ENCODE results near the gene CCNB1IP1.

The CCNB1IP1 gene, protein sequence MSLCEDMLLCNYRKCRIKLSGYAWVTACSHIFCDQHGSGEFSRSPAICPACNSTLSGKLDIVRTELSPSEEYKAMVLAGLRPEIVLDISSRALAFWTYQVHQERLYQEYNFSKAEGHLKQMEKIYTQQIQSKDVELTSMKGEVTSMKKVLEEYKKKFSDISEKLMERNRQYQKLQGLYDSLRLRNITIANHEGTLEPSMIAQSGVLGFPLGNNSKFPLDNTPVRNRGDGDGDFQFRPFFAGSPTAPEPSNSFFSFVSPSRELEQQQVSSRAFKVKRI

DNA sequence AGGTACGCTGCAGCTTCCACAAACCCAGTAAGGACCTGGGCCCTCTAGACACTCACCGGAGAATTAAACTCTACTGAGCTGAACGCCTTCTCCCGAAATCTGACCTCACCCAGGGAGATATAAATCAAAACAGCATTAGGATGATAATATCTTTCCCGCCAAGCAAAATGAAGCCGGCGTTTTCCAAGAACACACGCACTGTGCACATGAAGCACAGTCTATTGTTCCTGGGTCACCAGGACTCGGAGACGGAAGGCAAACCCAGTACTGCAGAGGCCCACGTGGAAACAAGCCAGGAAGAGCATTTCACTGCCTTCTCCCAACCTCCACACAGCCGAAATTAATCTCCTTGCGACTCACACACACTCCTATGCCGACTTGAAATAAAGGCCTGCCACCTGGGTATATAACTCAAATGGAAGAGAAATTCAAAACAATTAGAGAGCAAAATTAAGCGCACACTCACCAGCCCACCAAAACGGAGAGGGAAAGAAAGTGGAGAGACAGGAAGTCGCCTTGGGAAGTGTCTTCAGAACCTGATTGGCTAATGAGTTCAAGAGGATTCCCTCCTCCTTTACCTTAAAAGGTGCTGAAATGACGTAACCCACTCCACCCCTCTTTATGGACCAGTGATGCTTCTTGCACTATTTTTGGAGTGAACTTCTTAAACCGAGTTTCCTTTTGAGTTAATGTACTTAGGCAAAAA, at the start of gene CCNB1IP1:
Gene CCNB1IP1 (minus strand): TSS at position 492 of the 706 bp plus-strand sequence. CDS start 16,756 bp downstream, outside the sequence.
- Histone ChIP-seq H3K27me3 (ENCODE audit: insufficient read depth, poor library complexity, severe bottlenecking) (no peaks in the 10 kb centered on the region), H3K4me3 (ENCODE audit: severe bottlenecking) (peak within 1 kb of the TSS; percentile 52), H3K9me3 (ENCODE audit: severe bottlenecking) (no peaks in the 10 kb centered on the region), H3K36me3 (ENCODE audit: low read depth) (peaks cover 35% of the 10 kb centered on the region), H3K27ac (ENCODE audit: poor library complexity, severe bottlenecking) (peak within 1 kb of the TSS; percentile 67), H3K4me1 (ENCODE audit: insufficient read depth, poor library complexity, severe bottlenecking) (peaks cover 31% of the 10 kb centered on the region)
- no peak for TF ChIP-seq CTCF (IDR thresholded peaks at IDR 0.05; ENCODE audit: poor library complexity, severe bottlenecking)
- no peak for DNase-seq (ENCODE audit: low spot score)
- peak; percentile 97 for ATAC-seq (ENCODE audit: low read depth)

- H3K4me3 ChIP-seq (ENCODE audit: severe bottlenecking), result no peak overlapping the region
- H3K36me3 ChIP-seq (ENCODE audit: low read depth), result peaks cover 94% of the 10 kb centered on the region
- ATAC-seq (ENCODE audit: low read depth) (no peak), DNase-seq (ENCODE audit: low spot score) (no peak)
- no peak for TF ChIP-seq CTCF (IDR thresholded peaks at IDR 0.05; ENCODE audit: poor library complexity, severe bottlenecking)
- H3K27ac ChIP-seq (ENCODE audit: poor library complexity, severe bottlenecking), result no peak overlapping the region
- H3K4me1 ChIP-seq (ENCODE audit: insufficient read depth, poor library complexity, severe bottlenecking), result no peaks in the 10 kb centered on the region
- no peaks in the 10 kb centered on the region for H3K27me3 ChIP-seq (ENCODE audit: insufficient read depth, poor library complexity, severe bottlenecking)
- no peaks in the 10 kb centered on the region for H3K9me3 ChIP-seq (ENCODE audit: severe bottlenecking)
These were observed 49.4 kb upstream of the CCNB1IP1 start for GRCh38 chr14:20382526-20382925.

DNA sequence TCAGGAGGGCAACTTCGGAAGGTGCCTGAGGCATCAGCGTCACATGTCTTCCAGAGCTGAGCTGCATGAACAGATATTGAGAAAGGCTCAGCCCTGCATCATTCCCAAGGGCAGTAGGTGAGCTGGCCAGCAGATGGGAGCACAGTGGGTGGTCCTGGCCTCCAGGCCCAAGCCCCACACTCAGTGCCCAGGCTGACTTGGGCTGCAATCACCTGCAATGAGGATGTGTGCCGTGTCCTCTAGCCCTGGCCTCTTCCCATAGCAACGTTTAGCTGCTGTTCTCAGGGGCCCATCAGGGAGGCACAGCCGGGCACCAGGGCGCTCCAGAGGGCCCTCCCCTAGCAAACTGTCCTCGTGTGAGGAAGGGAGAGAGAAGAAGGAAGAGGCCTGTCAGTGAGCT, 48.3 kb upstream of the CCNB1IP1 start:
- Histone ChIP-seq H3K27ac (ENCODE audit: poor library complexity, severe bottlenecking) (no peak overlapping the region), H3K4me1 (ENCODE audit: insufficient read depth, poor library complexity, severe bottlenecking) (no peaks in the 10 kb centered on the region), H3K9me3 (ENCODE audit: severe bottlenecking) (no peaks in the 10 kb centered on the region), H3K36me3 (ENCODE audit: low read depth) (peaks cover 100% of the 10 kb centered on the region), H3K27me3 (ENCODE audit: insufficient read depth, poor library complexity, severe bottlenecking) (no peaks in the 10 kb centered on the region), H3K4me3 (ENCODE audit: severe bottlenecking) (no peak overlapping the region)
- no peak for ATAC-seq (ENCODE audit: low read depth)
- DNase-seq (ENCODE audit: low spot score), result no peak
- TF ChIP-seq CTCF (IDR thresholded peaks at IDR 0.05; ENCODE audit: poor library complexity, severe bottlenecking), result no peak

GRCh38 chr14:20380681-20381080, 47.6 kb upstream of the CCNB1IP1 start:
- no peaks in the 10 kb centered on the region for H3K27me3 ChIP-seq (ENCODE audit: insufficient read depth, poor library complexity, severe bottlenecking)
- TF ChIP-seq CTCF (IDR thresholded peaks at IDR 0.05; ENCODE audit: poor library complexity, severe bottlenecking), result no peak
- H3K9me3 ChIP-seq (ENCODE audit: severe bottlenecking), result no peaks in the 10 kb centered on the region
- no peaks in the 10 kb centered on the region for H3K4me1 ChIP-seq (ENCODE audit: insufficient read depth, poor library complexity, severe bottlenecking)
- ATAC-seq (ENCODE audit: low read depth) (no peak), DNase-seq (ENCODE audit: low spot score) (no peak)
- H3K36me3 ChIP-seq (ENCODE audit: low read depth), result peaks cover 98% of the 10 kb centered on the region
- H3K4me3 ChIP-seq (ENCODE audit: severe bottlenecking), result no peak overlapping the region
- no peak overlapping the region for H3K27ac ChIP-seq (ENCODE audit: poor library complexity, severe bottlenecking)

- peaks cover 98% of the 10 kb centered on the region for H3K36me3 ChIP-seq (ENCODE audit: low read depth)
- DNase-seq (ENCODE audit: low spot score), result no peak
- no peaks in the 10 kb centered on the region for H3K4me1 ChIP-seq (ENCODE audit: insufficient read depth, poor library complexity, severe bottlenecking)
- no peak overlapping the region for H3K27ac ChIP-seq (ENCODE audit: poor library complexity, severe bottlenecking)
- H3K27me3 ChIP-seq (ENCODE audit: insufficient read depth, poor library complexity, severe bottlenecking), result no peaks in the 10 kb centered on the region
- no peaks in the 10 kb centered on the region for H3K9me3 ChIP-seq (ENCODE audit: severe bottlenecking)
- no peak for ATAC-seq (ENCODE audit: low read depth)
- no peak overlapping the region for H3K4me3 ChIP-seq (ENCODE audit: severe bottlenecking)
- TF ChIP-seq CTCF (IDR thresholded peaks at IDR 0.05; ENCODE audit: poor library complexity, severe bottlenecking), result no peak
These were observed 46.7 kb upstream of the CCNB1IP1 start for GRCh38 chr14:20379743-20380142.

All from RWPE2 (cell line).